HG02642 (cell line): ENCODE results near the gene SLC26A1.
"Not testable (repeated sequence)": the region's sequence is repeated elsewhere in the genome, so short reads cannot be mapped to it uniquely, and the experiment has no call there.

Source experiments
- ATAC-seq: cut with Tn5 transposase; IDR thresholded peaks from one replicate; pipeline ENCODE4 v1.9.1; 2021; ENCODE audit warnings: mild to moderate bottlenecking; ENCODE audit not compliant: unreplicated experiment, poor library complexity

The SLC26A1 gene

GRCh38 chr4:986879-987623 is 6.2 kb downstream of the SLC26A1 start, which contains the start of gene IDUA:
Gene IDUA, plus strand, starts transcription at chr4:987044. Its CDS starts 41 bp downstream, at chr4:987085.
- peak; percentile 70 for ATAC-seq

GRCh38 chr4:986428-986878 is 6.8 kb downstream of the SLC26A1 start:
- ATAC-seq = no peak

GRCh38 chr4:985123-985830 is 7.9 kb downstream of the SLC26A1 start:
- ATAC-seq = no peak

- ATAC-seq = no peak
These were observed 8.7 kb downstream of the SLC26A1 start for GRCh38 chr4:984336-985054.

GRCh38 chr4:982814-983213 is 10.4 kb downstream of the SLC26A1 start:
- ATAC-seq = no peak

- ATAC-seq = no peak
These were observed 10.9 kb downstream of the SLC26A1 start for GRCh38 chr4:982291-982690.

GRCh38 chr4:978957-979701 is 14.1 kb downstream of the SLC26A1 start:
- no peak for ATAC-seq

GRCh38 chr4:976016-976415 is 17.2 kb downstream of the SLC26A1 start:
- not testable (repeated sequence) for ATAC-seq

GRCh38 chr4:974668-975067 is 18.5 kb downstream of the SLC26A1 start:
- no peak for ATAC-seq

- ATAC-seq = peak; percentile 66
These were observed 19.5 kb downstream of the SLC26A1 start, which contains the start of gene DGKQ for GRCh38 chr4:973431-974397. Gene DGKQ, minus strand, starts transcription at chr4:973569. Its CDS starts 87 bp downstream, at chr4:973482.

GRCh38 chr4:972651-973424 is 20.4 kb downstream of the SLC26A1 start:
- peak; percentile 49 for ATAC-seq

- no peak for ATAC-seq
These were observed 21.3 kb downstream of the SLC26A1 start for GRCh38 chr4:971666-972500.

GRCh38 chr4:970854-971520 is 22.2 kb downstream of the SLC26A1 start:
- no peak for ATAC-seq

GRCh38 chr4:970046-970745 is 23.0 kb downstream of the SLC26A1 start:
- no peak for ATAC-seq

GRCh38 chr4:968621-969394 is 24.4 kb downstream of the SLC26A1 start:
- no peak for ATAC-seq

GRCh38 chr4:968221-968620 is 25.0 kb downstream of the SLC26A1 start:
- no peak for ATAC-seq
